A549 (cell line): Measurements from ENCODE around the gene HRK. TPM values are rescaled to one million over a fixed set of nuclear protein-coding genes. Genes with fewer than 3 reads are reported as not detected.

Experiments used
- ATAC-seq, 2 experiments: fragments of 200-7000 bp in 1 of 2; fragments of >200 bp in 1 of 2; cut with Nextera tagmentation in 1 of 2; cut with Tn5 transposase in 1 of 2; 3 replicates each; pipeline versions ENCODE4 v1.8.0 to v1.9.1; 2018 to 2020; ENCODE audit warnings: mild to moderate bottlenecking in 1 of 2, moderate library complexity in 1 of 2
- CTCF ChIA-PET: fragments of 300-600 bp; sonication (Branson Sonifier 250); formaldehyde crosslinking; extraction: SDS; loops from one replicate; lab custom pipeline; 2021; ENCODE audit warnings: antibody characterized with exemption, inconsistent platforms; lab: Yijun Ruan, JAX
- POLR2A ChIA-PET: fragments of 350-600 bp; formaldehyde crosslinking; extraction: SDS; loops from one replicate; lab custom pipeline; 2021; ENCODE audit warnings: antibody characterized with exemption, inconsistent platforms; lab: Yijun Ruan, JAX
- DNase-seq, 2 experiments: peaks; one replicate each; pipeline versions ENCODE4 v3.0.0 to v3.0.0-alpha.2; 2011 to 2016; ENCODE audit warnings: low read depth in 1 of 2, low spot score in 1 of 2
- FAIRE-seq: peaks from 2 replicates; lab custom pipeline; 2011; peaks lifted over from hg19 to GRCh38; lab: Jason Lieb, UNC
- H3K27ac ChIP-seq, 2 experiments: fragments of >200 bp; sonication (Bioruptor Twin); formaldehyde crosslinking; 3 replicates each; pipeline ENCODE4 v1.5.1; 2016 to 2017
- H3K4me1 ChIP-seq: fragments of >200 bp; sonication (Bioruptor Twin); formaldehyde crosslinking; 3 replicates; pipeline ENCODE4 v1.6.1; 2016
- H3K4me2 ChIP-seq: fragments of >200 bp; sonication (Bioruptor Twin); formaldehyde crosslinking; 3 replicates; pipeline ENCODE4 v1.6.1; 2016
- H3K4me3 ChIP-seq: fragments of >200 bp; sonication (Bioruptor Twin); formaldehyde crosslinking; 3 replicates; pipeline ENCODE4 v1.5.1; 2016
- H3K9me3 ChIP-seq: fragments of >200 bp; sonication (Bioruptor Twin); formaldehyde crosslinking; 3 replicates; pipeline ENCODE4 v1.6.1; 2016
- BHLHE40 ChIP-seq: IDR thresholded peaks from 2 replicates; pipeline ENCODE4 v1.6.1; 2012; ENCODE audit warnings: low read depth, low read length, inconsistent platforms
- CBX2 ChIP-seq: fragments of 200-600 bp; sonication (generic); IDR thresholded peaks from 2 replicates; pipeline ENCODE4 v1.6.1; 2016; ENCODE audit warnings: low read depth, mild to moderate bottlenecking, borderline replicate concordance
- CEBPB ChIP-seq, 2 experiments: fragments of >200 bp in 1 of 2; sonication (Bioruptor Twin) in 1 of 2; formaldehyde crosslinking in 1 of 2; IDR thresholded peaks; 2 replicates each; pipeline ENCODE4 v1.6.1; 2012 to 2016
- EHMT2 ChIP-seq: fragments of 200-600 bp; sonication (generic); IDR thresholded peaks from 2 replicates; pipeline ENCODE4 v1.6.1; 2016; ENCODE audit warnings: antibody characterized with exemption, low read depth, mild to moderate bottlenecking, moderate library complexity
- EP300 ChIP-seq, 2 experiments: fragments of >200 bp; sonication (Bioruptor Twin); formaldehyde crosslinking; IDR thresholded peaks; 2 replicates in 1 of 2; 3 replicates in 1 of 2; pipeline ENCODE4 v1.6.1; 2016 to 2017
- FOSB ChIP-seq: fragments of 250-450 bp; sonication (Bioruptor Pico); IDR thresholded peaks from 2 replicates; pipeline ENCODE4 v1.5.0; 2020; ENCODE audit warnings: mild to moderate bottlenecking, moderate library complexity
- FOXS1 ChIP-seq: fragments of 250-450 bp; sonication (Bioruptor Pico); IDR thresholded peaks from 2 replicates; pipeline ENCODE4 v1.5.0; 2020; ENCODE audit warnings: mild to moderate bottlenecking, moderate library complexity
- HEYL ChIP-seq: fragments of 250-450 bp; sonication (Bioruptor Pico); IDR thresholded peaks from 2 replicates; pipeline ENCODE4 v1.8.0; 2021; ENCODE audit warnings: mild to moderate bottlenecking, moderate library complexity
- HOXA7 ChIP-seq: fragments of 250-450 bp; sonication (Bioruptor Pico); IDR thresholded peaks from 2 replicates; pipeline ENCODE4 v1.5.0; 2020; ENCODE audit warnings: mild to moderate bottlenecking, moderate library complexity
- HOXB5 ChIP-seq: fragments of 250-450 bp; sonication (Bioruptor Pico); IDR thresholded peaks from 2 replicates; pipeline ENCODE4 v1.5.0; 2020; ENCODE audit warnings: mild to moderate bottlenecking, moderate library complexity
- NFE2L2 ChIP-seq: fragments of 150-350 bp; conservative IDR thresholded peaks from 2 replicates; pipeline ENCODE4 v1.6.1; 2014; ENCODE audit warnings: low read length
- NPAS2 ChIP-seq: fragments of 250-450 bp; sonication (Bioruptor Pico); IDR thresholded peaks from 2 replicates; pipeline ENCODE4 v1.8.0; 2022; ENCODE audit warnings: mild to moderate bottlenecking, moderate library complexity, borderline replicate concordance
- POLR2A ChIP-seq: IDR thresholded peaks from 2 replicates; pipeline ENCODE4 v1.6.1; 2012; ENCODE audit warnings: mild to moderate bottlenecking, low read length
- RARB ChIP-seq: fragments of 250-450 bp; sonication (Bioruptor Pico); IDR thresholded peaks from 2 replicates; pipeline ENCODE4 v1.8.0; 2021; ENCODE audit warnings: mild to moderate bottlenecking, moderate library complexity
- TFCP2L1 ChIP-seq: fragments of 250-450 bp; sonication (Bioruptor Pico); IDR thresholded peaks from 2 replicates; pipeline ENCODE4 v1.5.0; 2021; ENCODE audit warnings: mild to moderate bottlenecking
- ZC3H11A ChIP-seq: fragments of 450-650 bp; IDR thresholded peaks from 2 replicates; pipeline ENCODE4 v1.6.1; 2014; ENCODE audit warnings: antibody characterized with exemption, mild to moderate bottlenecking
- ZFP36 ChIP-seq: fragments of 450-650 bp; IDR thresholded peaks from 2 replicates; pipeline ENCODE4 v1.6.1; 2014; ENCODE audit warnings: borderline replicate concordance; ENCODE audit not compliant: partially characterized antibody
- ZNF302 ChIP-seq: fragments of 250-450 bp; sonication (Bioruptor Pico); IDR thresholded peaks from 2 replicates; pipeline ENCODE4 v1.9.0; 2021; ENCODE audit warnings: inconsistent platforms, mild to moderate bottlenecking, moderate library complexity
- ZSCAN20 ChIP-seq: fragments of 250-450 bp; sonication (Bioruptor Pico); IDR thresholded peaks from 2 replicates; pipeline ENCODE4 v1.8.0; 2022; ENCODE audit warnings: mild to moderate bottlenecking, moderate library complexity
- WGBS: methylation state at CpG from one replicate; pipeline ENCODE4 v1.1.6; 2017; ENCODE audit errors: missing lambda C conversion rate; 5-methylcytosine and 5-hydroxymethylcytosine counted together
- polyA plus RNA-seq, 4 experiments: library from polyadenylated mRNA; depleted of rRNA in 3 of 4; stranded (reverse); fragments of >200 nt; fragmentation: RNase III in 1 of 4; extraction: RNeasy Plus Mini Kit Qiagen cat#74134 plus additional on column Dnase treatment in 1 of 4; gene quantifications; 2 replicates in 3 of 4; 3 replicates in 1 of 4; pipeline ENCODE4 v1.2.3, GENCODE V29; 2011 to 2017
- TF ChIP-seq, protein P1 (sequence below): fragments of >200 bp; sonication (Bioruptor Twin); formaldehyde crosslinking; IDR thresholded peaks from 2 replicates; pipeline ENCODE4 v1.6.1; 2016
- TF ChIP-seq, protein P2 (sequence below): fragments of 450-650 bp; IDR thresholded peaks from 2 replicates; pipeline ENCODE4 v1.6.1; 2014; ENCODE audit warnings: antibody characterized with exemption

HRK gene
- polyA plus RNA-seq, 2 of the 4 experiments (the other 2 are of a cell fraction) = 0.13 to 0.34 TPM

DNA sequence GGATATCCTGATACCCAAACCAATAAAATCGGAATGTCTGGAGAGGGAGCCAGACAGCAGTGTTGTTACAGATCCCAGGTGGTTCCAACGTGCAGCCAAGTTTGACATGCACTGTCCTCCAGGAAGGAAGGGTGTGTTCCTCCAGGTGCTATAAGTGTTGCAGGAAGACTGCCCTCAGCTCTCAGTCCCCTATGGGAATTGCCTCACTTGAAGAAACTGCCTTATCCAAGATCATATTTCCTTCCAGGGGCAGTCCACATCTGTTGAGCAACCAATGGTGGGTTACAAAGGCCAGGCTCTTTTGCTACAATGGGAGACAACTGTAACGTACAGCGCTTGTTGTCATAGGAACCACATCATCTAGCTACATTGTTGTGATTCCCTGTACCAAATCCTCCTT, 16.2 kb upstream of the HRK start:
- Histone ChIP-seq H3K27ac (no peak overlapping the region), H3K4me3 (no peak overlapping the region), H3K4me2 (no peak overlapping the region), H3K4me1 (no peaks in the 10 kb centered on the region), H3K9me3 (peaks cover 4% of the 10 kb centered on the region; the same call in 1 of the 3 replicates)
- ChIA-PET CTCF (interaction anchor here (0.7 to 1.7 kb wide), 6 partner anchors 9 to 189 kb away, joined by 3 to 5 read pairs (median 3); no protein-coding TSS in a partner anchor), POLR2A (no interaction called here)
- TF ChIP-seq CBX2 (no peak), CEBPB (IDR thresholded peaks at IDR 0.05) (no peak), TFCP2L1 (CRISPR knock-in tag) (no peak), POLR2A (no peak), ZNF302 (CRISPR knock-in tag) (no peak)
- TF ChIP-seq, protein P1, sequence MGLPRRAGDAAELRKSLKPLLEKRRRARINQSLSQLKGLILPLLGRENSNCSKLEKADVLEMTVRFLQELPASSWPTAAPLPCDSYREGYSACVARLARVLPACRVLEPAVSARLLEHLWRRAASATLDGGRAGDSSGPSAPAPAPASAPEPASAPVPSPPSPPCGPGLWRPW = no peak
- ATAC-seq (no peak), DNase-seq (no peak), FAIRE-seq (no peak)
- 52% methylated on average over 4 of the region's 4 CpGs for WGBS

DNA sequence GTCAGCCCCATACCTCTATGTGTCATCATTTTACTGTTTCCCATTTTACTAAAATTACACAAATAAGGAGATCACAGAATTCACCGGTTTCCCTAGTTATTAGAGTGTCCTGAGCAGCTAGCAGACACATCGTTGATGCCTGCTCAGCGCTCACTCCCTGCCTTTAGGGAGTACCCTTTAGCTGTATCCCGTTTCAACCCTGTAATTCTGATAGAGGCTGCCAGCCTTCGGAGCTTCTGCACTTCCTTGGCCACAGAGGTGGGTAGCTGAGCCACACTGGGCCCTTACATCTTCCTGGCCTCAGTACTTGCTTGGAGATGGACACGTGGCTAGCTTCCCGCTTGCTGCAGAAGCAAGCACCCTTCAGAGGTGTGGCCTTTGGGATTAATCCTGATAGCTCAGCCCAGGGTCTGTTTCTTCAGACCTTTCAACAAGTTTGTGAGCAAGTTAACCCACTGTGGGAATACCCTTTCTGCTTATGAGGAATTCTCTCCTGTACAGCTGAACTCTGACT, 15.2 kb upstream of the HRK start:
- TF ChIP-seq, protein P1 = no peak
- ATAC-seq (no peak), FAIRE-seq (no peak), DNase-seq (no peak)
- 50% methylated on average over 7 of the region's 7 CpGs for WGBS
- no peak overlapping the region for H3K4me2 ChIP-seq
- peaks cover 2% of the 10 kb centered on the region; the same call in 1 of the 3 replicates for H3K9me3 ChIP-seq
- no peaks in the 10 kb centered on the region for H3K4me1 ChIP-seq
- POLR2A ChIA-PET = no interaction called here
- no peak overlapping the region for H3K27ac ChIP-seq
- no peak overlapping the region for H3K4me3 ChIP-seq
- CTCF ChIA-PET = no interaction called here

DNA sequence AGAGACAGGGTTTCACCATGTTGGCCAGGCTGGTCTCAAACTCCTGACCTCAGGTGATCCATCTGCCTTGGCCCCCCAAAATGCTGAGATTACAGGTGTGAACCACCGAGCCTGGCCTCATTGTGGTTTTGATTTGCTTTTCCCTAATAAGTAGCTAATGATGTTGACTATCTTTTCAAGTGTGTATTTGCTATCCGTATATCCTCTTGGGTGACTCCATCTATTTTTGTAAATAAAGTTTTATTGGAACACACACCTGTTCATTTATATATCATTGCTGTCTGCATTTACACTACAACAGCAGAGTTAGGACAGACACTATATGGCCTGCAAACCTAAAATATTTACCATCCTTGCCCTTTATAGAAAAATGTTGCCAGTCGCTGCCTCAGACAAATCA, 13.7 kb upstream of the HRK start:
- DNase-seq (no peak), ATAC-seq (no peak), FAIRE-seq (no peak)
- no peak overlapping the region for H3K4me2 ChIP-seq
- ChIA-PET POLR2A (no interaction called here), CTCF (no interaction called here)
- no peak overlapping the region for H3K27ac ChIP-seq
- no peak overlapping the region for H3K4me3 ChIP-seq
- H3K9me3 ChIP-seq = no peaks in the 10 kb centered on the region
- 48% methylated on average over 3 of the region's 3 CpGs for WGBS
- no peaks in the 10 kb centered on the region for H3K4me1 ChIP-seq
- TF ChIP-seq EP300 (IDR thresholded peaks at IDR 0.05) (no peak), RARB (CRISPR knock-in tag) (no peak), NFE2L2 (no peak), FOSB (CRISPR knock-in tag) (no peak), FOXS1 (no peak), ZC3H11A (no peak), NPAS2 (CRISPR knock-in tag) (no peak), EHMT2 (no peak), HOXA7 (CRISPR knock-in tag) (no peak), BHLHE40 (no peak), ZSCAN20 (CRISPR knock-in tag) (no peak)
- TF ChIP-seq, all 56 proteins: peak for 0

DNA sequence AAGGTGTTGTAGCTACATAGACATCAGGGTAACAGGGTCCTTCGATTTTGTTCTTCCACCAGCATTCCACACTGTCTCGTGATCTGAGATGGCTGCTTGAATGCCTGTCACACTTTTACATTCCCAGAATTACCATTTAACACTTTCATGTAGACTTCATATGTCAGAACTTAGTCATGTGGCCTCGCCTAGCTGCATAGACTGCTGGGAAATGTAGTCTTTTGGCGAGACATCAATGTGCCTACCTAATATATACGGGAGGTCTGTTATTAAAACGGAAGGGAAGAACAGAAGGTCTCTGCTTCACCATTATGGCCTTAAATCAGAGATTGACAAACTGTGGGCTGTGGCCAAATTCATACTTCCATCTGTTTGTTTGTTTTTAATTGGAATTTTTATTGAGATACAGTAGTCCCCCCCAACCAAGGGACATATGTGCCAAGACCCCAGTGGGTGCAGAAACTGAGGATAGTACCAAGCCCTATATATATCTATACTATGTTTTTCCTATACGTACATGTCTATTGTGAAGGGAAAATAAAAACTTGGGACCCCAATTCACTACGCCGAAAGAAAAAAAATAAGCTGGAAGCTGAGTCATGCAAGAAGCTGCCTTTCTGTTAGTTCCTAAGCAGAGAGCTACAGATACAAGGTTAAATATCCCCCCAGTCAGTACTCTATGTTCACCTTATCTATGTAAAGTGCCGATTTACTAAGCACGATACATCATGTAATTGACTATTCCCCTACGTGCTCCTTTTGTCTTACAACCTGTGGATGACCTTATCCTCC, 11.3 kb upstream of the HRK start:
- CTCF ChIA-PET = interaction anchor here (1.3 to 1.9 kb wide), 3 partner anchors 10 to 37 kb away, joined by 3 to 10 read pairs (median 3); no protein-coding TSS in a partner anchor
- 47% methylated on average over 12 of the region's 12 CpGs for WGBS
- ATAC-seq (peak; percentile 83 to 88), FAIRE-seq (no peak), DNase-seq (peak in 1 of 2 experiments; percentile 50)
- H3K4me1 ChIP-seq = no peaks in the 10 kb centered on the region
- peak overlapping the region; percentile 29; the same call in 1 of the 3 replicates for H3K4me2 ChIP-seq
- no peak overlapping the region for H3K27ac ChIP-seq
- no peaks in the 10 kb centered on the region for H3K9me3 ChIP-seq
- TF ChIP-seq HEYL (CRISPR knock-in tag) = no peak
- no peak for TF ChIP-seq CEBPB (IDR thresholded peaks at IDR 0.05)
- TF ChIP-seq, protein P2, sequence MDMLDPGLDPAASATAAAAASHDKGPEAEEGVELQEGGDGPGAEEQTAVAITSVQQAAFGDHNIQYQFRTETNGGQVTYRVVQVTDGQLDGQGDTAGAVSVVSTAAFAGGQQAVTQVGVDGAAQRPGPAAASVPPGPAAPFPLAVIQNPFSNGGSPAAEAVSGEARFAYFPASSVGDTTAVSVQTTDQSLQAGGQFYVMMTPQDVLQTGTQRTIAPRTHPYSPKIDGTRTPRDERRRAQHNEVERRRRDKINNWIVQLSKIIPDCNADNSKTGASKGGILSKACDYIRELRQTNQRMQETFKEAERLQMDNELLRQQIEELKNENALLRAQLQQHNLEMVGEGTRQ = peak; percentile 65; the same call in 1 of the 2 replicates
- no peak for TF ChIP-seq ZFP36
- TF ChIP-seq HOXB5 = no peak
- TF ChIP-seq, all 56 proteins: peak for 1
- POLR2A ChIA-PET = no interaction called here
- H3K4me3 ChIP-seq = no peak overlapping the region
